Measurements from ENCODE around the gene TRRAP. TPM values are rescaled to one million over a fixed set of nuclear protein-coding genes. Genes with fewer than 3 reads are reported as not detected.

Gene TRRAP
- polyA plus RNA-seq, 2 of the 4 experiments (the other 2 are of a cell fraction) = 12.2 to 22.1 TPM

- H3K27ac ChIP-seq = no peak overlapping the region
- WGBS (ENCODE audit: missing lambda C conversion rate) = 92% methylated on average over 24 of the region's 24 CpGs
- no peak overlapping the region for H3K4me3 ChIP-seq
- no peaks in the 10 kb centered on the region for H3K9me3 ChIP-seq
- ATAC-seq (no peak), DNase-seq (ENCODE audit: low read depth in 1 of 2, low spot score in 1 of 2) (no peak), FAIRE-seq (no peak)
- no peaks in the 10 kb centered on the region for H3K4me1 ChIP-seq
- no peak for TF ChIP-seq CBX8 (IDR thresholded peaks at IDR 0.05)
- TF ChIP-seq CTCF (IDR thresholded peaks at IDR 0.05) = no peak
- TF ChIP-seq TP53 (CRISPR knock-in tag; IDR thresholded peaks at IDR 0.05) = no peak
- TF ChIP-seq NPAS2 (CRISPR knock-in tag; IDR thresholded peaks at IDR 0.05; ENCODE audit: borderline replicate concordance) = no peak
- no peak for TF ChIP-seq HES2 (IDR thresholded peaks at IDR 0.05)
- no peak for TF ChIP-seq ESRRA (IDR thresholded peaks at IDR 0.05; ENCODE audit: borderline replicate concordance, low read length)
- TF ChIP-seq E2F6 (IDR thresholded peaks at IDR 0.05; ENCODE audit: borderline replicate concordance, low read depth) = no peak
- TF ChIP-seq REST (IDR thresholded peaks at IDR 0.05) = no peak
- TF ChIP-seq BCL3 (IDR thresholded peaks at IDR 0.05) = no peak
- no peak for TF ChIP-seq HMGXB4 (CRISPR knock-in tag; IDR thresholded peaks at IDR 0.05; ENCODE audit: borderline replicate concordance)
- TF ChIP-seq CHD4 (IDR thresholded peaks at IDR 0.05; ENCODE audit: borderline replicate concordance) = no peak
- no peak for TF ChIP-seq CEBPB (IDR thresholded peaks at IDR 0.05)
- no peak for TF ChIP-seq NFE2L2 (conservative IDR thresholded peaks at IDR 0.05; ENCODE audit: low read length)
- TF ChIP-seq MAFK (IDR thresholded peaks at IDR 0.05; ENCODE audit: partially characterized antibody) = no peak
- TF ChIP-seq SREBF2 (IDR thresholded peaks at IDR 0.05) = no peak
- no peak for TF ChIP-seq PBX3 (IDR thresholded peaks at IDR 0.05)
- TF ChIP-seq RCOR1 (IDR thresholded peaks at IDR 0.05; ENCODE audit: low read depth, low read length) = no peak
- TF ChIP-seq CHD2 (IDR thresholded peaks at IDR 0.05; ENCODE audit: low read length, partially characterized antibody) = no peak
- TF ChIP-seq EP300 (IDR thresholded peaks at IDR 0.05) = no peak
- ChIA-PET CTCF (interaction anchor here (0.6 kb wide), 1 partner anchor 86 kb away, joined by 4 read pairs; no protein-coding TSS in a partner anchor), POLR2A (no interaction called here)
- H3K4me2 ChIP-seq = no peak overlapping the region
These were observed 91.8 kb downstream of the TRRAP start for GRCh38 chr7:98970016-98970615.
